Caco-2 (cell line): ENCODE data around the gene ADIPOQ. TPM values are rescaled to one million over a fixed set of nuclear protein-coding genes. Genes with fewer than 3 reads are reported as not detected.
"Not testable (repeated sequence)": the region's sequence is repeated elsewhere in the genome, so short reads cannot be mapped to it uniquely, and the experiment has no call there.

Source experiments
- BruUV-seq: library from RNA; stranded (reverse); fragments of 400-500 nt; replicated peaks from 2 replicates; lab custom pipeline; 2021; lab: Mats Ljungman, UMichigan
- CTCF ChIA-PET: fragments of 300-600 bp; sonication (Branson Sonifier 250); formaldehyde crosslinking; loops from one replicate; lab custom pipeline; 2022; ENCODE audit warnings: antibody characterized with exemption; lab: Charles Lee
- POLR2A ChIA-PET: fragments of 300-600 bp; sonication (Branson Sonifier 250); formaldehyde crosslinking; loops from one replicate; lab custom pipeline; 2022; ENCODE audit warnings: antibody characterized with exemption; lab: Charles Lee
- DNase-seq, 2 experiments: peaks; one replicate each; pipeline versions ENCODE4 v3.0.0 to v3.0.0-alpha.2; 2020 to 2022
- H3K27me3 ChIP-seq: replicated peaks from 2 replicates; pipeline ENCODE4 v1.6.0; 2011; ENCODE audit warnings: low read length; ENCODE audit not compliant: control insufficient read depth, insufficient read depth
- H3K36me3 ChIP-seq: 2 replicates; pipeline ENCODE4 v1.5.1; 2011; ENCODE audit warnings: low read length; ENCODE audit not compliant: control insufficient read depth, insufficient read depth
- H3K4me1 ChIP-seq: fragments of 250-450 bp; sonication (Bioruptor Pico); 2 replicates; pipeline ENCODE4 v1.5.1; 2020; ENCODE audit warnings: mild to moderate bottlenecking
- H3K4me3 ChIP-seq: 2 replicates; pipeline ENCODE4 v1.5.1; 2011; ENCODE audit warnings: low read depth, mild to moderate bottlenecking, control low read depth, low read length
- H3K9me3 ChIP-seq: fragments of 250-450 bp; sonication (Bioruptor Pico); 2 replicates; pipeline ENCODE4 v1.5.1; 2020; ENCODE audit warnings: mild to moderate bottlenecking, moderate library complexity
- H3K27ac Mint-ChIP-seq: one replicate; pipeline ENCODE4 v1.8.0; 2022; ENCODE audit warnings: mixed read lengths; ENCODE audit not compliant: unreplicated experiment
- H3K27me3 Mint-ChIP-seq: one replicate; pipeline ENCODE4 v1.8.0; 2022; ENCODE audit warnings: mixed read lengths; ENCODE audit not compliant: insufficient read depth, unreplicated experiment
- H3K36me3 Mint-ChIP-seq: one replicate; pipeline ENCODE4 v1.8.0; 2022; ENCODE audit warnings: mild to moderate bottlenecking, mixed read lengths; ENCODE audit not compliant: insufficient read depth, unreplicated experiment
- H3K4me1 Mint-ChIP-seq: one replicate; pipeline ENCODE4 v1.8.0; 2022; ENCODE audit warnings: low read depth, mixed read lengths; ENCODE audit not compliant: unreplicated experiment
- H3K4me3 Mint-ChIP-seq: one replicate; pipeline ENCODE4 v1.8.0; 2022; ENCODE audit warnings: mild to moderate bottlenecking, moderate library complexity, mixed read lengths; ENCODE audit not compliant: unreplicated experiment
- H3K9me3 Mint-ChIP-seq: one replicate; pipeline ENCODE4 v1.8.0; 2022; ENCODE audit warnings: mixed read lengths; ENCODE audit not compliant: unreplicated experiment
- CTCF ChIP-seq, 2 experiments: fragments of 200-600 bp in 1 of 2; IDR thresholded peaks; 1 replicate in 1 of 2; 2 replicates in 1 of 2; pipeline versions ENCODE4 v1.5.1 to v1.8.0; 2011 to 2022; ENCODE audit warnings: antibody characterized with exemption in 1 of 2, control low read depth in 1 of 2, inconsistent platforms in 1 of 2, low read depth in 1 of 2, low read length in 1 of 2, mild to moderate bottlenecking in 1 of 2, moderate library complexity in 1 of 2; ENCODE audit not compliant: insufficient read depth in 1 of 2, severe bottlenecking in 1 of 2, unreplicated experiment in 1 of 2
- intact Hi-C: fragments of 100-400 bp; cut with micrococcal nuclease; formaldehyde crosslinking; loops from one replicate; pipeline ENCODE4 v1.10.0; 2022; ENCODE audit not compliant: unreplicated experiment
- total RNA-seq: library from RNA; stranded (reverse); gene quantifications from 2 replicates; pipeline ENCODE4 v1.2.3, GENCODE V29; 2022

Gene ADIPOQ
- total RNA-seq, 1 experiment from 2014 or later, result not detected

GRCh38 chr3:186888569-186888968 is 46.1 kb downstream of the ADIPOQ start:
- no TSS peak for BruUV-seq
- ChIA-PET CTCF (no interaction called here), POLR2A (no interaction called here)
- TF ChIP-seq CTCF (IDR thresholded peaks at IDR 0.05; ENCODE audit: insufficient read depth in 1 of 2, low read depth in 1 of 2, low read length in 1 of 2, severe bottlenecking in 1 of 2, unreplicated experiment in 1 of 2), result no peak
- H3K9me3 ChIP-seq, result no peaks in the 10 kb centered on the region
- H3K27me3 ChIP-seq, result no peaks in the 10 kb centered on the region
- Mint-ChIP-seq H3K27me3 (no peaks in the 10 kb centered on the region), H3K36me3 (no peaks in the 10 kb centered on the region), H3K9me3 (no peaks in the 10 kb centered on the region), H3K27ac (no peak overlapping the region), H3K4me1 (peaks cover 8% of the 10 kb centered on the region), H3K4me3 (no peak overlapping the region)
- no peak overlapping the region for H3K4me3 ChIP-seq
- no peaks in the 10 kb centered on the region for H3K36me3 ChIP-seq
- intact Hi-C loops, result no loop called here
- DNase-seq, result no peak
- H3K4me1 ChIP-seq, result peaks cover 13% of the 10 kb centered on the region

- H3K36me3 ChIP-seq, H3K4me3 ChIP-seq, H3K27ac Mint-ChIP-seq, H3K4me3 Mint-ChIP-seq, H3K27me3 ChIP-seq, CTCF ChIA-PET, POLR2A ChIA-PET, BruUV-seq, H3K27me3 Mint-ChIP-seq, H3K36me3 Mint-ChIP-seq, DNase-seq, H3K9me3 Mint-ChIP-seq, intact Hi-C loops, H3K9me3 ChIP-seq: not testable (repeated sequence)
- peaks cover 13% of the 10 kb centered on the region for H3K4me1 Mint-ChIP-seq
- peaks cover 22% of the 10 kb centered on the region for H3K4me1 ChIP-seq
These were observed 47.2 kb downstream of the ADIPOQ start for GRCh38 chr3:186889698-186890097.

GRCh38 chr3:186890911-186891310 is 48.4 kb downstream of the ADIPOQ start:
- CTCF ChIA-PET, result no interaction called here
- no peak overlapping the region for H3K4me3 Mint-ChIP-seq
- no peak overlapping the region for H3K4me3 ChIP-seq
- H3K36me3 Mint-ChIP-seq, result peaks cover 6% of the 10 kb centered on the region
- no peaks in the 10 kb centered on the region for H3K36me3 ChIP-seq
- no TSS peak for BruUV-seq
- POLR2A ChIA-PET, result no interaction called here
- no peak for TF ChIP-seq CTCF (IDR thresholded peaks at IDR 0.05; ENCODE audit: insufficient read depth in 1 of 2, low read depth in 1 of 2, low read length in 1 of 2, severe bottlenecking in 1 of 2, unreplicated experiment in 1 of 2)
- H3K27me3 ChIP-seq, result no peaks in the 10 kb centered on the region
- no peak for DNase-seq
- H3K27ac Mint-ChIP-seq, result no peak overlapping the region
- H3K4me1 Mint-ChIP-seq, result peaks cover 13% of the 10 kb centered on the region
- H3K4me1 ChIP-seq, result peaks cover 25% of the 10 kb centered on the region
- H3K9me3 ChIP-seq, result peaks cover 9% of the 10 kb centered on the region; the same call in 1 of the 2 replicates
- peaks cover under 1% of the 10 kb centered on the region for H3K9me3 Mint-ChIP-seq
- no peaks in the 10 kb centered on the region for H3K27me3 Mint-ChIP-seq
- intact Hi-C loops, result no loop called here

DNA sequence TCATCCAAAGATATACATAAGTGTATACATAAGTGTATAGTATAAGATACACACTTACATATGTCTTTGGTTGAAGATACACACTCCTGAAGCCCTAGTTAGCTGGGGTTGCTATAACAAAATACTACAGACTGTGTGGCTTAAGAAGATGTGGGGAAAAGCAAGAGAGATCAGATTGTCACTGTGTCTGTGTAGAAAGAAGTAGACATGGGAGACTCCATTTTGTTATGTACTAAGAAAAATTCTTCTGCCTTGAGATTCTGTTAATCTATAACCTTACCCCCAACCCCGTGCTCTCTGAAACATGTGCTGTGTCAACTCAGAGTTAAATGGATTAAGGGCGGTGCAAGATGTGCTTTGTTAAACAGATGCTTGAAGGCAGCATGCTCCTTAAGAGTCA is 50.6 kb downstream of the ADIPOQ start:
- peaks cover 29% of the 10 kb centered on the region for H3K4me1 Mint-ChIP-seq

More for the DNA sequence above, 50.6 kb downstream of the ADIPOQ start:
- H3K27me3 Mint-ChIP-seq, H3K4me3 ChIP-seq, POLR2A ChIA-PET, H3K27me3 ChIP-seq, H3K4me3 Mint-ChIP-seq, H3K36me3 ChIP-seq, BruUV-seq, intact Hi-C loops, CTCF ChIA-PET, H3K9me3 ChIP-seq, H3K36me3 Mint-ChIP-seq: not testable (repeated sequence)
- peaks cover 30% of the 10 kb centered on the region for H3K4me1 ChIP-seq
- Mint-ChIP-seq H3K27ac (peak overlapping the region; percentile 76), H3K9me3 (peaks cover 12% of the 10 kb centered on the region)
- peak in 1 of 2 experiments; percentile 16 for DNase-seq
